Liver (tissue), 3 donors: ENCODE results near the gene TPTE.
"Not testable (repeated sequence)": the region's sequence is repeated elsewhere in the genome, so short reads cannot be mapped to it uniquely, and the experiment has no call there.

ENCODE experiments used
- ATF3 ChIP-seq: IDR thresholded peaks from 2 replicates; pipeline ENCODE4 v1.6.1; 2016; ENCODE audit warnings: antibody characterized with exemption
- CTCF ChIP-seq: fragments of 150-350 bp; IDR thresholded peaks from 2 replicates; pipeline ENCODE4 v1.5.1; 2017; ENCODE audit warnings: improper control_type of control experiment, low read depth, low read length; ENCODE audit not compliant: missing input control
- GABPA ChIP-seq, 2 donors: IDR thresholded peaks in 1 of 2; conservative IDR thresholded peaks in 1 of 2; 2 replicates each; pipeline ENCODE4 v1.6.1; 2016; ENCODE audit warnings: antibody characterized with exemption in 2 of 2, mild to moderate bottlenecking in 1 of 2, moderate library complexity in 1 of 2
- HNF4G ChIP-seq: IDR thresholded peaks from 2 replicates; pipeline ENCODE4 v1.6.1; 2016; ENCODE audit warnings: antibody characterized with exemption
- MAX ChIP-seq: IDR thresholded peaks from 2 replicates; pipeline ENCODE4 v1.6.1; 2016; ENCODE audit warnings: antibody characterized with exemption
- NR2F2 ChIP-seq: IDR thresholded peaks from 2 replicates; pipeline ENCODE4 v1.6.1; 2016; ENCODE audit warnings: antibody characterized with exemption
- RAD21 ChIP-seq, 2 donors: IDR thresholded peaks; 2 replicates each; pipeline ENCODE4 v1.6.1; 2016; ENCODE audit warnings: antibody characterized with exemption in 2 of 2, mild to moderate bottlenecking in 2 of 2
- RXRA ChIP-seq, 2 donors: IDR thresholded peaks; 2 replicates each; pipeline ENCODE4 v1.6.1; 2017 to 2018; ENCODE audit warnings: antibody characterized with exemption in 2 of 2, mild to moderate bottlenecking in 1 of 2
- TAF1 ChIP-seq: conservative IDR thresholded peaks from 2 replicates; pipeline ENCODE4 v1.6.1; 2016; ENCODE audit warnings: antibody characterized with exemption, mild to moderate bottlenecking
- YY1 ChIP-seq: IDR thresholded peaks from 2 replicates; pipeline ENCODE4 v1.6.1; 2016; ENCODE audit warnings: antibody characterized with exemption, mild to moderate bottlenecking
- ZBTB33 ChIP-seq: IDR thresholded peaks from 2 replicates; pipeline ENCODE4 v1.6.1; 2016; ENCODE audit warnings: antibody characterized with exemption
- donor health status: healthy.
- donor health status: healthy.

GRCh38 chr21:10544376-10544775 is 23.0 kb downstream of the TPTE start:
- TF ChIP-seq CTCF; TAF1; ZBTB33; ATF3; GABPA (IDR thresholded peaks at IDR 0.05 in 1 of 2, conservative IDR thresholded peaks at IDR 0.05 in 1 of 2); YY1; NR2F2; RXRA (IDR thresholded peaks at IDR 0.05); RAD21 (IDR thresholded peaks at IDR 0.05); HNF4G; MAX: not testable (repeated sequence)
